WERI-Rb-1 (cell line): ENCODE data around the gene CYP1B1.
"Not testable (repeated sequence)": the region's sequence is repeated elsewhere in the genome, so short reads cannot be mapped to it uniquely, and the experiment has no call there.

ENCODE experiments used
- DNase-seq: peaks from one replicate; pipeline ENCODE4 v3.0.0-alpha.2; 2020
- H3K27ac ChIP-seq: fragments of 250-450 bp; sonication (Bioruptor Pico); 2 replicates; pipeline ENCODE4 v1.5.1; 2020; ENCODE audit warnings: mild to moderate bottlenecking, moderate library complexity
- H3K27me3 ChIP-seq: fragments of 250-450 bp; sonication (Bioruptor Pico); 2 replicates; pipeline ENCODE4 v1.5.1; 2021; ENCODE audit warnings: mild to moderate bottlenecking, low read depth, moderate library complexity; ENCODE audit not compliant: insufficient read depth, severe bottlenecking
- H3K36me3 ChIP-seq: fragments of 250-450 bp; sonication (Bioruptor Pico); 2 replicates; pipeline ENCODE4 v1.5.1; 2020; ENCODE audit warnings: mild to moderate bottlenecking, moderate library complexity
- H3K4me3 ChIP-seq: 2 replicates; pipeline ENCODE4 v1.5.1; 2011; ENCODE audit warnings: low read depth, mild to moderate bottlenecking, control low read depth, low read length
- H3K9me3 ChIP-seq: fragments of 250-450 bp; sonication (Bioruptor Pico); 2 replicates; pipeline ENCODE4 v1.5.1; 2021; ENCODE audit warnings: mild to moderate bottlenecking, moderate library complexity; ENCODE audit not compliant: severe bottlenecking
- TF ChIP-seq, protein P1 (sequence below): IDR thresholded peaks from 2 replicates; pipeline ENCODE4 v1.5.1; 2011; ENCODE audit warnings: low read depth, mild to moderate bottlenecking, control low read depth, inconsistent platforms, low read length

The CYP1B1 gene

DNA sequence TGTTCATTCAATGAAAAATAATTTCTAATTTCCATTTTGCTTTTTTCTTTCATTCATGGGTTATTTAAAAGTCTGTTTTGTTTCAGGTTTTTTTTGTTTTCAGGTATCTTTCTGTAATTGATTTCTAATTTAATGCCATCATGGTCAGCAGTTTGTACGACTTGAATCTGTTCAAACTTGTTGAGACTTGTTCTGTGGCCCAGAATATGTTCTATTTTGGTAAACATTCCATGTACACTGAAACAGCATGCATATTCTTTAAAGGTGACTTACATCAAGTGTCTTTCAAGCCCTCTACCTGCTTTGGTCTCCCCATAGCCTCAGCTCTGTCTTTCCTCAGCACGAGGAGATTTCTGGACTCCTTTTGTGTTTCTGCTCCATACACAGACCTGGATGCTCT lies 49.1 kb downstream of the CYP1B1 start:
- Histone ChIP-seq H3K27me3 (no peaks in the 10 kb centered on the region), H3K27ac (no peak overlapping the region), H3K36me3 (no peaks in the 10 kb centered on the region), H3K4me3 (no peak overlapping the region), H3K9me3 (no peaks in the 10 kb centered on the region)
- TF ChIP-seq, protein P1, sequence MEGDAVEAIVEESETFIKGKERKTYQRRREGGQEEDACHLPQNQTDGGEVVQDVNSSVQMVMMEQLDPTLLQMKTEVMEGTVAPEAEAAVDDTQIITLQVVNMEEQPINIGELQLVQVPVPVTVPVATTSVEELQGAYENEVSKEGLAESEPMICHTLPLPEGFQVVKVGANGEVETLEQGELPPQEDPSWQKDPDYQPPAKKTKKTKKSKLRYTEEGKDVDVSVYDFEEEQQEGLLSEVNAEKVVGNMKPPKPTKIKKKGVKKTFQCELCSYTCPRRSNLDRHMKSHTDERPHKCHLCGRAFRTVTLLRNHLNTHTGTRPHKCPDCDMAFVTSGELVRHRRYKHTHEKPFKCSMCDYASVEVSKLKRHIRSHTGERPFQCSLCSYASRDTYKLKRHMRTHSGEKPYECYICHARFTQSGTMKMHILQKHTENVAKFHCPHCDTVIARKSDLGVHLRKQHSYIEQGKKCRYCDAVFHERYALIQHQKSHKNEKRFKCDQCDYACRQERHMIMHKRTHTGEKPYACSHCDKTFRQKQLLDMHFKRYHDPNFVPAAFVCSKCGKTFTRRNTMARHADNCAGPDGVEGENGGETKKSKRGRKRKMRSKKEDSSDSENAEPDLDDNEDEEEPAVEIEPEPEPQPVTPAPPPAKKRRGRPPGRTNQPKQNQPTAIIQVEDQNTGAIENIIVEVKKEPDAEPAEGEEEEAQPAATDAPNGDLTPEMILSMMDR: no peak
- no peak for DNase-seq

DNA sequence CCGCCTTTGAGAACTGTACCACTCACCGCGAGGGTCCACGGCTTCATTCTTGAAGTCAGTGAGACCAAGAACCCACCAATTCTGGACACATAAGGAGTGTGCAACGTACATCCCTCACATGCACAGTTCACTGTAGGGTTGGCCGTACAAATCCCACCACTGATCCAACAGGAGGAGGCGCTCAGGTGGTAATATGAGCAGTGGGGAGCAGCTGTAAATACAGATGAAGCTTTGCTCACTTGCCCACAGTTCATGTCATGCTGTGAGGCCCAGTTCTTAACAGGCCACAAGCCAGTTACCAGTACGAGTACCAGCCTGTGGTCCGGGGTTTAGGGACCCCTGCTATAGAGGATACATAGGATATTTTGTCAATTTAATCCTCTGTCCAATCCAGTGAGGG lies 54.4 kb downstream of the CYP1B1 start:
- DNase-seq: no peak
- Histone ChIP-seq H3K27me3 (no peaks in the 10 kb centered on the region), H3K36me3 (no peaks in the 10 kb centered on the region), H3K27ac (no peak overlapping the region), H3K9me3 (no peaks in the 10 kb centered on the region), H3K4me3 (no peak overlapping the region)
- TF ChIP-seq, protein P1: no peak

DNA sequence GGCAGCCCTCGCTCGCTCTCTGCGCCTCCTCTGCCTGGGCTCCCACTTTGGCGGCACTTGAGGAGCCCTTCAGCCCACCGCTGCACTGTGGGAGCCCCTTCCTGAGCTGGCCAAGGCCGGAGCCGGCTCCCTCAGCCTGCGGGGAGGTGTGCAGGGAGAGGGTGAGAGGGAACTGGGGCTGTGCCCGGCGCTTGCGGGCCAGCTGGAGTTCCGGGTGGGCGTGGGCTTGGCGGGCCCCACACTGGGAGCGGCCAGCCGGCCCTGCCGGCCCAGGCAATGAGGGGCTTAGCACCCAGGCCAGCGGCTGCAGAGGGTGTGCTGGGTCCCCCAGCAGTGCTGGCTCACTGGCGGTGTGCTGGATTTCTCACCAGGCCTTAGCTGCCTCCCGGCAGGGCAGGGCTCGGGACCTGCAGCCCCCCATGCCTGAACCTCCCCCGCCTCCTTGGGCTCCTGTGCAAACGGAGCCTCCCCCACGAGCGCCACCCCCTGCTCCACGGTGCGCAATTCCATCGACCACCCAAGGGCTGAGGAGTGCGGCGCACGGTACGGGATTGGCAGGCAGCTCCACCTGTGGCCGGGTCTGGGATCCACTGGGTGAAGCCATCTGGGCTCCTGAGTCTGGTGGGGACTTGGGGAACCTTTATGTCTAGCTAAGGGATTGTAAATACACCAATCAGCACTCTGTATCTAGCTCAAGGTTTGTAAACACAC lies 55.4 kb downstream of the CYP1B1 start:
- not testable (repeated sequence) for H3K4me3 ChIP-seq, H3K27ac ChIP-seq, DNase-seq, H3K27me3 ChIP-seq, H3K9me3 ChIP-seq, H3K36me3 ChIP-seq

DNA sequence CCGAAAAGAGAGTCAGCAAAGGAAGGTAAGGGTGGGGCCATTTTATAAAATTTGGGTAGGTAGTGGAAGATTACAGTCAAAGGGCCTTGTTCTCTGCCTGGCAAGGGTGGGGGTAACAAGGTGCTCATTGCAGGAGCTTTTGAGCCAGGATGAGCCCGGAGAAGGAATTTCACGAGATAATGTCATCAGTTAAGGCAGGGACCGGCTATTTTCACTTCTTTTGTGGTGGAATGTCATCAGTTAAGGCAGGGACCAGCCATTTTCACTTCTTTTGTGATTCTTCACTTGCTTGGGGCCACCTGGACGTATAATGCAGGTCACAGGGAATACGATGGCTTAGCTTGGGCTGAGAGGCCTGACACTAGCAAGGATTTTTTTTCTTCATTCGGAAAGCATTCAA lies 58.1 kb downstream of the CYP1B1 start:
- no peak overlapping the region for H3K4me3 ChIP-seq
- no peak overlapping the region for H3K27ac ChIP-seq
- no peaks in the 10 kb centered on the region for H3K36me3 ChIP-seq
- TF ChIP-seq, protein P1: no peak
- no peaks in the 10 kb centered on the region for H3K27me3 ChIP-seq
- no peak for DNase-seq
- no peaks in the 10 kb centered on the region for H3K9me3 ChIP-seq
